Endodermal cell (in vitro differentiated cells): ENCODE results near the gene HLA-DPB1. TPM values are rescaled to one million over a fixed set of nuclear protein-coding genes. Genes with fewer than 3 reads are reported as not detected.

Experiments used
- DNase-seq: peaks from one replicate; pipeline ENCODE4 v3.0.0-alpha.2; 2017
- H3K27ac ChIP-seq: 2 replicates; pipeline ENCODE4 v1.5.1; 2013; ENCODE audit warnings: mild to moderate bottlenecking, low read depth, low read length, moderate library complexity
- H3K27me3 ChIP-seq: 2 replicates; pipeline ENCODE4 v1.6.1; 2013; ENCODE audit warnings: mild to moderate bottlenecking, low read length, moderate library complexity; ENCODE audit not compliant: insufficient read depth, control insufficient read depth, poor library complexity, severe bottlenecking
- H3K36me3 ChIP-seq: 2 replicates; pipeline ENCODE4 v1.7.0; 2013; ENCODE audit warnings: mild to moderate bottlenecking, low read length, moderate library complexity; ENCODE audit not compliant: control insufficient read depth, insufficient read depth
- H3K4me1 ChIP-seq: one replicate; pipeline ENCODE4 v1.7.0; 2013; ENCODE audit warnings: low read length; ENCODE audit not compliant: control insufficient read depth, insufficient read depth
- H3K4me3 ChIP-seq: 2 replicates; pipeline ENCODE4 v1.5.1; 2013; ENCODE audit warnings: mild to moderate bottlenecking, low read length, moderate library complexity
- H3K9ac ChIP-seq: 2 replicates; pipeline ENCODE4 v1.6.1; 2013; ENCODE audit warnings: mild to moderate bottlenecking, low read length, moderate library complexity; ENCODE audit not compliant: poor library complexity, severe bottlenecking; ENCODE audit errors: extremely low read depth
- H3K9me3 ChIP-seq: 2 replicates; pipeline ENCODE4 v1.6.1; 2013; ENCODE audit warnings: mild to moderate bottlenecking, low read length, moderate library complexity; ENCODE audit not compliant: control insufficient read depth
- H3K27ac Mint-ChIP-seq: 2 replicates; pipeline ENCODE4 v1.8.0; 2020; ENCODE audit warnings: mixed read lengths
- H3K27me3 Mint-ChIP-seq: 2 replicates; pipeline ENCODE4 v1.8.0; 2021; ENCODE audit warnings: mild to moderate bottlenecking, mixed read lengths; ENCODE audit not compliant: insufficient read depth
- H3K36me3 Mint-ChIP-seq: 2 replicates; pipeline ENCODE4 v1.8.0; 2020; ENCODE audit warnings: low read depth, mixed read lengths
- H3K4me1 Mint-ChIP-seq: 2 replicates; pipeline ENCODE4 v1.8.0; 2020; ENCODE audit warnings: mixed read lengths
- H3K4me3 Mint-ChIP-seq: 2 replicates; pipeline ENCODE4 v1.8.0; 2020; ENCODE audit warnings: mild to moderate bottlenecking, moderate library complexity, mixed read lengths
- H3K9me3 Mint-ChIP-seq: 2 replicates; pipeline ENCODE4 v1.8.0; 2020; ENCODE audit warnings: mild to moderate bottlenecking, mixed read lengths
- CTCF ChIP-seq: fragments of 200-600 bp; sonication (generic); conservative IDR thresholded peaks from 2 replicates; pipeline ENCODE4 v1.5.0; 2021; ENCODE audit warnings: antibody characterized with exemption, mild to moderate bottlenecking
- WGBS, 2 experiments: methylation state at CpG; one replicate each; pipeline versions ENCODE4 v1.1.5 to v1.1.7; 2013; ENCODE audit warnings: missing lambda C conversion rate in 2 of 2, mixed read lengths in 1 of 2; ENCODE audit not compliant: insufficient coverage in 1 of 2, insufficient read length in 1 of 2; 5-methylcytosine and 5-hydroxymethylcytosine counted together
- total RNA-seq, 2 donors: library from RNA; stranded (reverse); fragmentation: NEBNext Ultra II Directional in 1 of 2; extraction: Animal tissue kit (Norgen Biotek cat#: 25700) in 1 of 2; gene quantifications; 2 replicates in 1 of 2; 3 replicates in 1 of 2; pipeline ENCODE4 v1.2.1, GENCODE V29; 2021

The HLA-DPB1 gene
- total RNA-seq, 2 donors from 2014 or later, result 13.5 to 20.6 TPM

- Mint-ChIP-seq H3K9me3 (peaks cover 6% of the 10 kb centered on the region), H3K27ac (no peak overlapping the region), H3K27me3 (peaks cover 20% of the 10 kb centered on the region), H3K4me1 (peaks cover 7% of the 10 kb centered on the region), H3K36me3 (no peaks in the 10 kb centered on the region), H3K4me3 (no peak overlapping the region)
- Histone ChIP-seq H3K27ac (no peak overlapping the region), H3K9me3 (no peaks in the 10 kb centered on the region), H3K27me3 (peaks cover 22% of the 10 kb centered on the region), H3K4me1 (no peaks in the 10 kb centered on the region), H3K9ac (no peak overlapping the region), H3K4me3 (no peak overlapping the region), H3K36me3 (no peaks in the 10 kb centered on the region)
- 71 to 85% methylated on average over 1 to 3 of the region's 3 CpGs for WGBS, 2 experiments
- no peak for DNase-seq
- no peak for TF ChIP-seq CTCF
Observed at GRCh38 chr6:33076406-33076934, 680 bp downstream of the HLA-DPB1 start.

GRCh38 chr6:33077908-33078307 lies 2.1 kb downstream of the HLA-DPB1 start:
- H3K27me3 Mint-ChIP-seq, result peaks cover 23% of the 10 kb centered on the region

GRCh38 chr6:33078442-33078841 lies 2.7 kb downstream of the HLA-DPB1 start:
- peaks cover 9% of the 10 kb centered on the region for H3K9me3 Mint-ChIP-seq
- no peak overlapping the region for H3K27ac ChIP-seq
- H3K4me1 Mint-ChIP-seq, result peaks cover 12% of the 10 kb centered on the region
- no peak for TF ChIP-seq CTCF
- no peak overlapping the region for H3K9ac ChIP-seq
- no peak overlapping the region for H3K4me3 ChIP-seq
- no peak for DNase-seq
- H3K4me1 ChIP-seq, result no peaks in the 10 kb centered on the region
- no peaks in the 10 kb centered on the region for H3K9me3 ChIP-seq
- H3K36me3 ChIP-seq, result no peaks in the 10 kb centered on the region
- H3K4me3 Mint-ChIP-seq, result no peak overlapping the region
- peaks cover 23% of the 10 kb centered on the region for H3K27me3 Mint-ChIP-seq
- H3K27me3 ChIP-seq, result peaks cover 18% of the 10 kb centered on the region
- no peak overlapping the region for H3K27ac Mint-ChIP-seq
- 88 to 100% methylated on average over 1 to 3 of the region's 3 CpGs for WGBS, 2 experiments
- H3K36me3 Mint-ChIP-seq, result no peaks in the 10 kb centered on the region

More at GRCh38 chr6:33077908-33078307, 2.1 kb downstream of the HLA-DPB1 start:
- H3K4me3 ChIP-seq, result no peak overlapping the region
- DNase-seq, result no peak
- H3K9me3 ChIP-seq, result no peaks in the 10 kb centered on the region
- 70 to 71% methylated on average over 3 to 5 of the region's 5 CpGs for WGBS, 2 experiments
- Mint-ChIP-seq H3K4me1 (peaks cover 12% of the 10 kb centered on the region), H3K9me3 (peaks cover 9% of the 10 kb centered on the region), H3K4me3 (no peak overlapping the region), H3K36me3 (no peaks in the 10 kb centered on the region), H3K27ac (no peak overlapping the region)
- no peak for TF ChIP-seq CTCF
- peaks cover 18% of the 10 kb centered on the region for H3K27me3 ChIP-seq
- no peaks in the 10 kb centered on the region for H3K36me3 ChIP-seq
- no peak overlapping the region for H3K27ac ChIP-seq
- no peaks in the 10 kb centered on the region for H3K4me1 ChIP-seq
- no peak overlapping the region for H3K9ac ChIP-seq
